HEK293 (cell line): ENCODE measurements around the gene GYS2.

Experiments used
- KLF1 ChIP-seq: fragments of 450-650 bp; formaldehyde crosslinking; IDR thresholded peaks from 2 replicates; pipeline ENCODE4 v1.5.1; 2016; ENCODE audit warnings: missing biosample characterization, missing genetic modification characterization
- KLF10 ChIP-seq: fragments of 450-650 bp; IDR thresholded peaks from 2 replicates; pipeline ENCODE4 v1.5.1; 2018; ENCODE audit warnings: missing biosample characterization, mild to moderate bottlenecking, missing genetic modification characterization
- KLF8 ChIP-seq: fragments of 450-650 bp; formaldehyde crosslinking; IDR thresholded peaks from 2 replicates; pipeline ENCODE4 v1.5.1; 2016; ENCODE audit warnings: missing biosample characterization, missing genetic modification characterization
- KLF9 ChIP-seq: fragments of 450-650 bp; formaldehyde crosslinking; IDR thresholded peaks from 2 replicates; pipeline ENCODE4 v1.5.1; 2016; ENCODE audit warnings: missing biosample characterization, missing genetic modification characterization, low read depth
- SP2 ChIP-seq: fragments of 450-650 bp; formaldehyde crosslinking; IDR thresholded peaks from 2 replicates; pipeline ENCODE4 v1.5.1; 2016; ENCODE audit warnings: missing biosample characterization, missing genetic modification characterization
- WT1 ChIP-seq: fragments of 450-650 bp; formaldehyde crosslinking; IDR thresholded peaks from 2 replicates; pipeline ENCODE4 v1.5.1; 2016; ENCODE audit warnings: missing biosample characterization, missing genetic modification characterization
- ZBTB17 ChIP-seq: fragments of 450-650 bp; formaldehyde crosslinking; IDR thresholded peaks from 2 replicates; pipeline ENCODE4 v1.5.1; 2016; ENCODE audit warnings: missing biosample characterization, missing genetic modification characterization
- ZBTB20 ChIP-seq: fragments of 450-650 bp; formaldehyde crosslinking; IDR thresholded peaks from 2 replicates; pipeline ENCODE4 v1.5.1; 2016; ENCODE audit warnings: missing biosample characterization, missing genetic modification characterization
- ZBTB48 ChIP-seq: fragments of 450-650 bp; formaldehyde crosslinking; IDR thresholded peaks from 2 replicates; pipeline ENCODE4 v1.5.1; 2016; ENCODE audit warnings: missing biosample characterization, missing genetic modification characterization
- ZBTB7A ChIP-seq: fragments of 450-650 bp; formaldehyde crosslinking; IDR thresholded peaks from 2 replicates; pipeline ENCODE4 v1.5.1; 2016; ENCODE audit warnings: low read depth, missing biosample characterization, missing genetic modification characterization
- ZFP41 ChIP-seq: fragments of 450-650 bp; formaldehyde crosslinking; IDR thresholded peaks from 2 replicates; pipeline ENCODE4 v1.5.1; 2016; ENCODE audit warnings: missing biosample characterization, missing genetic modification characterization, borderline replicate concordance
- ZNF184 ChIP-seq: fragments of 450-650 bp; IDR thresholded peaks from 2 replicates; pipeline ENCODE4 v1.5.1; 2018; ENCODE audit warnings: missing biosample characterization, mild to moderate bottlenecking, missing genetic modification characterization
- ZNF24 ChIP-seq: fragments of 450-650 bp; formaldehyde crosslinking; IDR thresholded peaks from 2 replicates; pipeline ENCODE4 v1.5.1; 2016; ENCODE audit warnings: missing biosample characterization, missing genetic modification characterization
- ZNF302 ChIP-seq: fragments of 450-650 bp; formaldehyde crosslinking; IDR thresholded peaks from 2 replicates; pipeline ENCODE4 v1.5.1; 2016; ENCODE audit warnings: missing biosample characterization, missing genetic modification characterization, low read depth
- ZNF311 ChIP-seq: fragments of 450-650 bp; formaldehyde crosslinking; IDR thresholded peaks from 2 replicates; pipeline ENCODE4 v1.5.1; 2017; ENCODE audit warnings: missing biosample characterization, missing genetic modification characterization, borderline replicate concordance
- ZNF341 ChIP-seq: fragments of 450-650 bp; formaldehyde crosslinking; IDR thresholded peaks from 2 replicates; pipeline ENCODE4; 2016; ENCODE audit warnings: low read depth, missing biosample characterization, missing genetic modification characterization
- ZNF354C ChIP-seq: fragments of 450-650 bp; formaldehyde crosslinking; IDR thresholded peaks from 2 replicates; pipeline ENCODE4 v1.5.1; 2016; ENCODE audit warnings: missing biosample characterization, missing genetic modification characterization, low read depth, borderline replicate concordance
- ZNF394 ChIP-seq: fragments of 450-650 bp; formaldehyde crosslinking; IDR thresholded peaks from 2 replicates; pipeline ENCODE4 v1.5.1; 2016; ENCODE audit warnings: missing biosample characterization, missing genetic modification characterization, mild to moderate bottlenecking, moderate library complexity, borderline replicate concordance
- ZNF501 ChIP-seq: fragments of 450-650 bp; formaldehyde crosslinking; IDR thresholded peaks from 2 replicates; pipeline ENCODE4 v1.5.1; 2016; ENCODE audit warnings: missing biosample characterization, missing genetic modification characterization
- ZNF521 ChIP-seq: fragments of 450-650 bp; formaldehyde crosslinking; IDR thresholded peaks from 2 replicates; pipeline ENCODE4 v1.5.1; 2017; ENCODE audit warnings: missing biosample characterization, mild to moderate bottlenecking, missing genetic modification characterization
- ZNF544 ChIP-seq: fragments of 450-650 bp; formaldehyde crosslinking; IDR thresholded peaks from 2 replicates; pipeline ENCODE4 v1.5.0; 2017; ENCODE audit warnings: missing biosample characterization, missing genetic modification characterization
- ZNF600 ChIP-seq: fragments of 450-650 bp; formaldehyde crosslinking; IDR thresholded peaks from 2 replicates; pipeline ENCODE4 v1.5.1; 2016; ENCODE audit warnings: missing biosample characterization, missing genetic modification characterization
- ZNF629 ChIP-seq: fragments of 450-650 bp; formaldehyde crosslinking; IDR thresholded peaks from 2 replicates; pipeline ENCODE4 v1.5.1; 2017; ENCODE audit warnings: missing biosample characterization, missing genetic modification characterization
- ZNF660 ChIP-seq: fragments of 450-650 bp; IDR thresholded peaks from 2 replicates; pipeline ENCODE4 v1.5.1; 2018; ENCODE audit warnings: missing biosample characterization, mild to moderate bottlenecking, missing genetic modification characterization
- ZNF76 ChIP-seq: fragments of 450-650 bp; formaldehyde crosslinking; IDR thresholded peaks from 2 replicates; pipeline ENCODE4; 2016; ENCODE audit warnings: low read depth, missing biosample characterization, missing genetic modification characterization, borderline replicate concordance
- ZNF777 ChIP-seq: fragments of 450-650 bp; formaldehyde crosslinking; IDR thresholded peaks from 2 replicates; pipeline ENCODE4 v1.5.1; 2017; ENCODE audit warnings: missing biosample characterization, missing genetic modification characterization, borderline replicate concordance
- ZNF785 ChIP-seq: fragments of 450-650 bp; formaldehyde crosslinking; IDR thresholded peaks from 2 replicates; pipeline ENCODE4 v1.5.1; 2016; ENCODE audit warnings: missing biosample characterization, missing genetic modification characterization
- ZXDB ChIP-seq: fragments of 450-650 bp; formaldehyde crosslinking; IDR thresholded peaks from 2 replicates; pipeline ENCODE4 v1.5.1; 2016; ENCODE audit warnings: missing biosample characterization, missing genetic modification characterization
- TF ChIP-seq, protein P1 (sequence below): fragments of 450-650 bp; formaldehyde crosslinking; IDR thresholded peaks from 2 replicates; pipeline ENCODE4 v1.5.1; 2016; ENCODE audit warnings: missing biosample characterization, missing genetic modification characterization
- TF ChIP-seq, protein P2 (sequence below): fragments of 450-650 bp; IDR thresholded peaks from 2 replicates; pipeline ENCODE4 v1.5.1; 2018; ENCODE audit warnings: missing biosample characterization, missing genetic modification characterization
- TF ChIP-seq, protein P3 (sequence below): fragments of 450-650 bp; formaldehyde crosslinking; conservative IDR thresholded peaks from 2 replicates; pipeline ENCODE4 v1.5.1; 2016; ENCODE audit warnings: low read depth, missing biosample characterization, missing genetic modification characterization
- TF ChIP-seq, protein P4 (sequence below): IDR thresholded peaks from 2 replicates; pipeline ENCODE4 v1.6.1; 2011; ENCODE audit warnings: mild to moderate bottlenecking, low read depth, low read length, borderline replicate concordance

Gene GYS2

DNA sequence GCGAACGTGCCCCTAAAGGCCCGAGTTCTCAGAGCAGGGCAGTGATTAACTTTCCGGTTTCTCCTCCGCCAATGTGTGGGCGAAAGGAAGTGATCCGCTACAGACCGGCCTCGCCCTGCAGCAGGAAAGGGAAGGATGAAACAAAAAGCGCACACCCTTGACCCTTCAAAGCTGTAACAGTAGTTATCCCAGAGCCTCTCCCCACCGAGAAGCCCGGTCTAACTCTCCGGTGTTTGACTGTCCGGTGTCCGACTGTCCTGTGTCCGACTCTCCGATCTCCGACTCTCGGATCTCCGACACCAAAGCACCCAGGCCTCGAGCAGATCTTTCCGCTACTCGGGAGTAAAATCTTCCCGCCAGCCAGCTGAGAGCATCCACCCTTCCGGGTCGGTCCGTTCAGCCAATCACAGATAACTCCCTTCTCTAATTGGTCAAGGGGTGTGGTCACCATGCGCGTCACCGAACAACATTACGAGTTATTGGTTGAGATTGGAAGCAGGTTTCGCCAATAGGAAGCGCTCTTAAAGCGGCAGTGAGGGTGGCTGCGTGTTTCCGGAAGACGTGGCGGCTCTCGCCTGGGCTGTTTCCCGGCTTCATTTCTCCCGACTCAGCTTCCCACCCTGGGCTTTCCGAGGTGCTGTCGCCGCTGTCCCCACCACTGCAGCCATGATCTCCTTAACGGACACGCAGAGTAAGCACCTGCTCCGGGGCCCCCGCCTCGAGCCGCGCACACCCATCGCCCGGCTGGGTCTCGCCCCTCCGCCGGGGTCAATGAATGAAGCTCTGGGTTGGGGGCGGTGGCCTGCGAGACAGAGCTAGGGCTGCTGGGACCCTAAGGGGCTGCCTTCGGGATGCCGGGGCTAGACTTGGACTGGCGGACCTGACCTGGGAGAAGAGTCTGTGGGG lies 103.1 kb downstream of the GYS2 start, which contains the start of the genes GOLT1B and RECQL (continued):
- TF ChIP-seq KLF9 (tag by site-specific recombination) (peak; percentile 39; the same call in 1 of the 2 replicates), ZNF76 (tag by site-specific recombination) (peak; percentile 85), ZBTB7A (no peak), ZNF544 (tag by site-specific recombination) (no peak), ZNF600 (tag by site-specific recombination) (peak; percentile 63; the same call in 1 of the 2 replicates), ZNF354C (tag by site-specific recombination) (no peak), ZNF311 (tag by site-specific recombination) (no peak), KLF8 (tag by site-specific recombination) (peak; percentile 91), ZNF521 (tag by site-specific recombination) (no peak), ZNF629 (peak; percentile 52; the same call in 1 of the 2 replicates), ZNF660 (tag by site-specific recombination) (peak; percentile 8), ZBTB17 (peak; percentile 89), ZNF785 (tag by site-specific recombination) (no peak), ZNF394 (peak; percentile 67; the same call in 1 of the 2 replicates), ZNF777 (tag by site-specific recombination) (no peak), ZNF24 (tag by site-specific recombination) (peak; percentile 14; the same call in 1 of the 2 replicates), ZNF341 (tag by site-specific recombination) (peak; percentile 58), KLF10 (no peak), WT1 (peak; percentile 38; the same call in 1 of the 2 replicates), ZFP41 (tag by site-specific recombination) (no peak), ZXDB (peak; percentile 52; the same call in 1 of the 2 replicates), ZBTB48 (peak; percentile 77), KLF1 (peak; percentile 88), ZNF302 (tag by site-specific recombination) (no peak), ZBTB20 (peak; percentile 91), SP2 (tag by site-specific recombination) (peak; percentile 89), ZNF501 (tag by site-specific recombination) (0 out of 2 replicates have a peak, but pooled peaks have one; percentile 70), ZNF184 (no peak)
- TF ChIP-seq, protein P1, sequence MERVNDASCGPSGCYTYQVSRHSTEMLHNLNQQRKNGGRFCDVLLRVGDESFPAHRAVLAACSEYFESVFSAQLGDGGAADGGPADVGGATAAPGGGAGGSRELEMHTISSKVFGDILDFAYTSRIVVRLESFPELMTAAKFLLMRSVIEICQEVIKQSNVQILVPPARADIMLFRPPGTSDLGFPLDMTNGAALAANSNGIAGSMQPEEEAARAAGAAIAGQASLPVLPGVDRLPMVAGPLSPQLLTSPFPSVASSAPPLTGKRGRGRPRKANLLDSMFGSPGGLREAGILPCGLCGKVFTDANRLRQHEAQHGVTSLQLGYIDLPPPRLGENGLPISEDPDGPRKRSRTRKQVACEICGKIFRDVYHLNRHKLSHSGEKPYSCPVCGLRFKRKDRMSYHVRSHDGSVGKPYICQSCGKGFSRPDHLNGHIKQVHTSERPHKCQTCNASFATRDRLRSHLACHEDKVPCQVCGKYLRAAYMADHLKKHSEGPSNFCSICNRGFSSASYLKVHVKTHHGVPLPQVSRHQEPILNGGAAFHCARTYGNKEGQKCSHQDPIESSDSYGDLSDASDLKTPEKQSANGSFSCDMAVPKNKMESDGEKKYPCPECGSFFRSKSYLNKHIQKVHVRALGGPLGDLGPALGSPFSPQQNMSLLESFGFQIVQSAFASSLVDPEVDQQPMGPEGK, result peak; percentile 22; the same call in 1 of the 2 replicates
- TF ChIP-seq, protein P2, sequence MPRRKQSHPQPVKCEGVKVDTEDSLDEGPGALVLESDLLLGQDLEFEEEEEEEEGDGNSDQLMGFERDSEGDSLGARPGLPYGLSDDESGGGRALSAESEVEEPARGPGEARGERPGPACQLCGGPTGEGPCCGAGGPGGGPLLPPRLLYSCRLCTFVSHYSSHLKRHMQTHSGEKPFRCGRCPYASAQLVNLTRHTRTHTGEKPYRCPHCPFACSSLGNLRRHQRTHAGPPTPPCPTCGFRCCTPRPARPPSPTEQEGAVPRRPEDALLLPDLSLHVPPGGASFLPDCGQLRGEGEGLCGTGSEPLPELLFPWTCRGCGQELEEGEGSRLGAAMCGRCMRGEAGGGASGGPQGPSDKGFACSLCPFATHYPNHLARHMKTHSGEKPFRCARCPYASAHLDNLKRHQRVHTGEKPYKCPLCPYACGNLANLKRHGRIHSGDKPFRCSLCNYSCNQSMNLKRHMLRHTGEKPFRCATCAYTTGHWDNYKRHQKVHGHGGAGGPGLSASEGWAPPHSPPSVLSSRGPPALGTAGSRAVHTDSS (tag by site-specific recombination), result no peak
- TF ChIP-seq, protein P3, sequence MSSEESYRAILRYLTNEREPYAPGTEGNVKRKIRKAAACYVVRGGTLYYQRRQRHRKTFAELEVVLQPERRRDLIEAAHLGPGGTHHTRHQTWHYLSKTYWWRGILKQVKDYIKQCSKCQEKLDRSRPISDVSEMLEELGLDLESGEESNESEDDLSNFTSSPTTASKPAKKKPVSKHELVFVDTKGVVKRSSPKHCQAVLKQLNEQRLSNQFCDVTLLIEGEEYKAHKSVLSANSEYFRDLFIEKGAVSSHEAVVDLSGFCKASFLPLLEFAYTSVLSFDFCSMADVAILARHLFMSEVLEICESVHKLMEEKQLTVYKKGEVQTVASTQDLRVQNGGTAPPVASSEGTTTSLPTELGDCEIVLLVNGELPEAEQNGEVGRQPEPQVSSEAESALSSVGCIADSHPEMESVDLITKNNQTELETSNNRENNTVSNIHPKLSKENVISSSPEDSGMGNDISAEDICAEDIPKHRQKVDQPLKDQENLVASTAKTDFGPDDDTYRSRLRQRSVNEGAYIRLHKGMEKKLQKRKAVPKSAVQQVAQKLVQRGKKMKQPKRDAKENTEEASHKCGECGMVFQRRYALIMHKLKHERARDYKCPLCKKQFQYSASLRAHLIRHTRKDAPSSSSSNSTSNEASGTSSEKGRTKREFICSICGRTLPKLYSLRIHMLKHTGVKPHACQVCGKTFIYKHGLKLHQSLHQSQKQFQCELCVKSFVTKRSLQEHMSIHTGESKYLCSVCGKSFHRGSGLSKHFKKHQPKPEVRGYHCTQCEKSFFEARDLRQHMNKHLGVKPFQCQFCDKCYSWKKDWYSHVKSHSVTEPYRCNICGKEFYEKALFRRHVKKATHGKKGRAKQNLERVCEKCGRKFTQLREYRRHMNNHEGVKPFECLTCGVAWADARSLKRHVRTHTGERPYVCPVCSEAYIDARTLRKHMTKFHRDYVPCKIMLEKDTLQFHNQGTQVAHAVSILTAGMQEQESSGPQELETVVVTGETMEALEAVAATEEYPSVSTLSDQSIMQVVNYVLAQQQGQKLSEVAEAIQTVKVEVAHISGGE (tag by site-specific recombination), result peak; percentile 94
- TF ChIP-seq, protein P4, sequence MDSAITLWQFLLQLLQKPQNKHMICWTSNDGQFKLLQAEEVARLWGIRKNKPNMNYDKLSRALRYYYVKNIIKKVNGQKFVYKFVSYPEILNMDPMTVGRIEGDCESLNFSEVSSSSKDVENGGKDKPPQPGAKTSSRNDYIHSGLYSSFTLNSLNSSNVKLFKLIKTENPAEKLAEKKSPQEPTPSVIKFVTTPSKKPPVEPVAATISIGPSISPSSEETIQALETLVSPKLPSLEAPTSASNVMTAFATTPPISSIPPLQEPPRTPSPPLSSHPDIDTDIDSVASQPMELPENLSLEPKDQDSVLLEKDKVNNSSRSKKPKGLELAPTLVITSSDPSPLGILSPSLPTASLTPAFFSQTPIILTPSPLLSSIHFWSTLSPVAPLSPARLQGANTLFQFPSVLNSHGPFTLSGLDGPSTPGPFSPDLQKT, result 0 out of 2 replicates have a peak, but pooled peaks have one; percentile 58
